Measurements from ENCODE around the gene MAS1. TPM values are rescaled to one million over a fixed set of nuclear protein-coding genes. Genes with fewer than 3 reads are reported as not detected.

MAS1 gene
- polyA plus RNA-seq, 2 of the 4 experiments (the other 2 are of a cell fraction) = not detected

DNA sequence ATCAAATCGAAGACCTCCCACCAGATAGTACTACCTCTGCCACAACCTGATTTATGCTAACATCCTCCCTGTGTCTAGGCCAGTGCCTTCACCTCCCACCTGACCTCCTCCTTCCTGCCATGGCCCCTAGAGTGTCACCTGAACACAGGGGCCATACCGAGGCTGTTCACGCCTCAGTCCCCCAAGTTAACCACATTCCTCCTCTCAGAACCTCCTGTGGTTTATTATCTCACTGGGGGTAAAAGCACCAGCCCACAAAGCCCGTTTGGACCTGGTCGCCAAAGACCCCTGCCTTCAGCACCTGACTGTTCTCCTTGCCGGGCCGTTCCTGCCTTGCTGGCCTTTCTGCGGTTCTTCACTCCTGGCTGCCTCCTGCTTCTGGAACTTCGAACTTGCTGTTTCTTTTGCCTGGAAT lies 13.7 kb downstream of the MAS1 start (continued):
- TF ChIP-seq FOSL2 (IDR thresholded peaks at IDR 0.05) = no peak
- TF ChIP-seq FOSL2 (CRISPR knock-in tag; IDR thresholded peaks at IDR 0.05) = no peak
- no peak for TF ChIP-seq EP300 (IDR thresholded peaks at IDR 0.05)
- TF ChIP-seq SREBF2 (IDR thresholded peaks at IDR 0.05) = no peak
- no peak for TF ChIP-seq ZNF302 (CRISPR knock-in tag; IDR thresholded peaks at IDR 0.05)

DNA sequence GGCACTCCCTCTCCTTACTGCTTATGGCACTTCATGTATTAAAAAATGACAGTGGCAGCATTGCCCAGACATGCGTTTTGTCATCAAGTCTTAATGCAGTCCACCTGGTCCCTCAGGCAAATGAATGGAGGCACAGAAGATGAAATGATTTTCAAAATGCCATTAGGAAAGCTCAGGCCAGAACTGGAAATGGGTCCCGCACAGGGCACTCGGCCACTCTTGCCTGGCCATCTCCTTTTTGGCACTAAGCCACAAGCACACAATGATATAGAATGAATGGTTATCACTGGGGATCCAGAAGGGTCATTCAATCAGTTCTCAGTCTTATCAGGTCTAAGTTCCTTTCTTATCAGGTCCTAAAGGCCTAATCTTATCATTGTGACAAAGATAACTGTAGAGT lies 15.6 kb downstream of the MAS1 start:
- no peak for FAIRE-seq
- ChIA-PET CTCF (no interaction called here), POLR2A (no interaction called here)
- no peak overlapping the region for H3K27ac ChIP-seq
- no peak for DNase-seq (ENCODE audit: low read depth in 1 of 2, low spot score in 1 of 2)
- H3K4me2 ChIP-seq = no peak overlapping the region
- peaks cover under 1% of the 10 kb centered on the region; the same call in 2 of the 3 replicates for H3K4me1 ChIP-seq
- H3K4me3 ChIP-seq = no peak overlapping the region
- 75% methylated on average over 3 of the region's 3 CpGs for WGBS (ENCODE audit: missing lambda C conversion rate)
- TF ChIP-seq, protein P1, sequence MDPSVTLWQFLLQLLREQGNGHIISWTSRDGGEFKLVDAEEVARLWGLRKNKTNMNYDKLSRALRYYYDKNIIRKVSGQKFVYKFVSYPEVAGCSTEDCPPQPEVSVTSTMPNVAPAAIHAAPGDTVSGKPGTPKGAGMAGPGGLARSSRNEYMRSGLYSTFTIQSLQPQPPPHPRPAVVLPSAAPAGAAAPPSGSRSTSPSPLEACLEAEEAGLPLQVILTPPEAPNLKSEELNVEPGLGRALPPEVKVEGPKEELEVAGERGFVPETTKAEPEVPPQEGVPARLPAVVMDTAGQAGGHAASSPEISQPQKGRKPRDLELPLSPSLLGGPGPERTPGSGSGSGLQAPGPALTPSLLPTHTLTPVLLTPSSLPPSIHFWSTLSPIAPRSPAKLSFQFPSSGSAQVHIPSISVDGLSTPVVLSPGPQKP (IDR thresholded peaks at IDR 0.05; ENCODE audit: low read depth, low read length) = no peak
- TF ChIP-seq TP53 (CRISPR knock-in tag; IDR thresholded peaks at IDR 0.05) = no peak
- no peak for TF ChIP-seq CHD2 (IDR thresholded peaks at IDR 0.05; ENCODE audit: low read length, partially characterized antibody)
- TF ChIP-seq, protein P2, sequence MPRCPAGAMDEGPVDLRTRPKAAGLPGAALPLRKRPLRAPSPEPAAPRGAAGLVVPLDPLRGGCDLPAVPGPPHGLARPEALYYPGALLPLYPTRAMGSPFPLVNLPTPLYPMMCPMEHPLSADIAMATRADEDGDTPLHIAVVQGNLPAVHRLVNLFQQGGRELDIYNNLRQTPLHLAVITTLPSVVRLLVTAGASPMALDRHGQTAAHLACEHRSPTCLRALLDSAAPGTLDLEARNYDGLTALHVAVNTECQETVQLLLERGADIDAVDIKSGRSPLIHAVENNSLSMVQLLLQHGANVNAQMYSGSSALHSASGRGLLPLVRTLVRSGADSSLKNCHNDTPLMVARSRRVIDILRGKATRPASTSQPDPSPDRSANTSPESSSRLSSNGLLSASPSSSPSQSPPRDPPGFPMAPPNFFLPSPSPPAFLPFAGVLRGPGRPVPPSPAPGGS (IDR thresholded peaks at IDR 0.05) = no peak
- TF ChIP-seq FOSL2 (IDR thresholded peaks at IDR 0.05) = no peak
- TF ChIP-seq FOSL2 (CRISPR knock-in tag; IDR thresholded peaks at IDR 0.05) = no peak
- no peak for TF ChIP-seq FOXS1 (CRISPR knock-in tag; IDR thresholded peaks at IDR 0.05)
- no peak for TF ChIP-seq POLR2AphosphoS2 (conservative IDR thresholded peaks at IDR 0.05; ENCODE audit: low read length)
- TF ChIP-seq ZC3H11A (IDR thresholded peaks at IDR 0.05) = no peak
- TF ChIP-seq JUN (IDR thresholded peaks at IDR 0.05) = no peak
- TF ChIP-seq ZNF302 (CRISPR knock-in tag; IDR thresholded peaks at IDR 0.05) = no peak
- no peak for TF ChIP-seq JUNB (IDR thresholded peaks at IDR 0.05)
- no peak for TF ChIP-seq NPAS2 (CRISPR knock-in tag; IDR thresholded peaks at IDR 0.05; ENCODE audit: borderline replicate concordance)
- no peak for TF ChIP-seq CBX2 (IDR thresholded peaks at IDR 0.05; ENCODE audit: borderline replicate concordance, low read depth)
- no peak for TF ChIP-seq CHD4 (IDR thresholded peaks at IDR 0.05; ENCODE audit: borderline replicate concordance)
- no peak for TF ChIP-seq TFCP2L1 (CRISPR knock-in tag; IDR thresholded peaks at IDR 0.05)
- no peak for TF ChIP-seq RCOR1 (IDR thresholded peaks at IDR 0.05; ENCODE audit: low read depth, low read length)
- TF ChIP-seq, protein P3, sequence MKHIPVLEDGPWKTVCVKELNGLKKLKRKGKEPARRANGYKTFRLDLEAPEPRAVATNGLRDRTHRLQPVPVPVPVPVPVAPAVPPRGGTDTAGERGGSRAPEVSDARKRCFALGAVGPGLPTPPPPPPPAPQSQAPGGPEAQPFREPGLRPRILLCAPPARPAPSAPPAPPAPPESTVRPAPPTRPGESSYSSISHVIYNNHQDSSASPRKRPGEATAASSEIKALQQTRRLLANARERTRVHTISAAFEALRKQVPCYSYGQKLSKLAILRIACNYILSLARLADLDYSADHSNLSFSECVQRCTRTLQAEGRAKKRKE (CRISPR knock-in tag; IDR thresholded peaks at IDR 0.05; ENCODE audit: low read depth) = no peak
- no peaks in the 10 kb centered on the region for H3K9me3 ChIP-seq
- no peak for ATAC-seq

DNA sequence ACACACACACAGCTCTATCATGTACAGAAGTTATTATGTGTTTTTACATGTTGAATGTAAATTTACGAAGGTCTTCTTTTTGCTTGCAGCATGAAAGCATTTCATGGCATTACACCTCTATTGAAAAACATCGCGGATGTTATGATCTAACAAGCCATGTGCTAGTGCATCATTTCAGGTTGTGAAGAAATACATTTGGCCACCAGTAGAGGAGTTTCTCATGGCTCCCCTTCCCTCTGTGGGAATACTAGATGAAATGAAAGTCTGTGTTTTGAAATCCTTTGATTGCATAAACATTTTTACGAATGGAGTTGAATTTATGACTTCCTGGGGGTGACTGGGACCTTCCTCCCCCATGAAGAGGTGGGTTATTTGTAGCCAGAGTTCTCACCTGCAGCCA lies 17.7 kb downstream of the MAS1 start:
- Histone ChIP-seq H3K9me3 (no peaks in the 10 kb centered on the region), H3K27ac (no peak overlapping the region), H3K4me3 (no peak overlapping the region), H3K4me2 (no peak overlapping the region), H3K4me1 (no peaks in the 10 kb centered on the region)
- CTCF ChIA-PET = no interaction called here
- TF ChIP-seq HOXA7 (CRISPR knock-in tag; IDR thresholded peaks at IDR 0.05) (no peak), MAFK (IDR thresholded peaks at IDR 0.05; ENCODE audit: partially characterized antibody) (no peak), NFE2L2 (conservative IDR thresholded peaks at IDR 0.05; ENCODE audit: low read length) (no peak), RARB (CRISPR knock-in tag; IDR thresholded peaks at IDR 0.05) (no peak)
- TF ChIP-seq, protein P4, sequence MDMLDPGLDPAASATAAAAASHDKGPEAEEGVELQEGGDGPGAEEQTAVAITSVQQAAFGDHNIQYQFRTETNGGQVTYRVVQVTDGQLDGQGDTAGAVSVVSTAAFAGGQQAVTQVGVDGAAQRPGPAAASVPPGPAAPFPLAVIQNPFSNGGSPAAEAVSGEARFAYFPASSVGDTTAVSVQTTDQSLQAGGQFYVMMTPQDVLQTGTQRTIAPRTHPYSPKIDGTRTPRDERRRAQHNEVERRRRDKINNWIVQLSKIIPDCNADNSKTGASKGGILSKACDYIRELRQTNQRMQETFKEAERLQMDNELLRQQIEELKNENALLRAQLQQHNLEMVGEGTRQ (IDR thresholded peaks at IDR 0.05) = no peak
- TF ChIP-seq, protein P1 (IDR thresholded peaks at IDR 0.05; ENCODE audit: low read depth, low read length) = no peak
- no peak for ATAC-seq
- FAIRE-seq = no peak
- POLR2A ChIA-PET = no interaction called here
- 59% methylated on average over 4 of the region's 4 CpGs for WGBS (ENCODE audit: missing lambda C conversion rate)
- DNase-seq (ENCODE audit: low read depth in 1 of 2, low spot score in 1 of 2) = no peak
